GM21619 (cell line): ENCODE data around the gene SYTL2.
"Not testable (repeated sequence)": the region's sequence is repeated elsewhere in the genome, so short reads cannot be mapped to it uniquely, and the experiment has no call there.

Experiments
- ATAC-seq: cut with Tn5 transposase; IDR thresholded peaks from one replicate; pipeline ENCODE4 v1.9.1; 2021; ENCODE audit not compliant: unreplicated experiment

SYTL2 gene, protein sequence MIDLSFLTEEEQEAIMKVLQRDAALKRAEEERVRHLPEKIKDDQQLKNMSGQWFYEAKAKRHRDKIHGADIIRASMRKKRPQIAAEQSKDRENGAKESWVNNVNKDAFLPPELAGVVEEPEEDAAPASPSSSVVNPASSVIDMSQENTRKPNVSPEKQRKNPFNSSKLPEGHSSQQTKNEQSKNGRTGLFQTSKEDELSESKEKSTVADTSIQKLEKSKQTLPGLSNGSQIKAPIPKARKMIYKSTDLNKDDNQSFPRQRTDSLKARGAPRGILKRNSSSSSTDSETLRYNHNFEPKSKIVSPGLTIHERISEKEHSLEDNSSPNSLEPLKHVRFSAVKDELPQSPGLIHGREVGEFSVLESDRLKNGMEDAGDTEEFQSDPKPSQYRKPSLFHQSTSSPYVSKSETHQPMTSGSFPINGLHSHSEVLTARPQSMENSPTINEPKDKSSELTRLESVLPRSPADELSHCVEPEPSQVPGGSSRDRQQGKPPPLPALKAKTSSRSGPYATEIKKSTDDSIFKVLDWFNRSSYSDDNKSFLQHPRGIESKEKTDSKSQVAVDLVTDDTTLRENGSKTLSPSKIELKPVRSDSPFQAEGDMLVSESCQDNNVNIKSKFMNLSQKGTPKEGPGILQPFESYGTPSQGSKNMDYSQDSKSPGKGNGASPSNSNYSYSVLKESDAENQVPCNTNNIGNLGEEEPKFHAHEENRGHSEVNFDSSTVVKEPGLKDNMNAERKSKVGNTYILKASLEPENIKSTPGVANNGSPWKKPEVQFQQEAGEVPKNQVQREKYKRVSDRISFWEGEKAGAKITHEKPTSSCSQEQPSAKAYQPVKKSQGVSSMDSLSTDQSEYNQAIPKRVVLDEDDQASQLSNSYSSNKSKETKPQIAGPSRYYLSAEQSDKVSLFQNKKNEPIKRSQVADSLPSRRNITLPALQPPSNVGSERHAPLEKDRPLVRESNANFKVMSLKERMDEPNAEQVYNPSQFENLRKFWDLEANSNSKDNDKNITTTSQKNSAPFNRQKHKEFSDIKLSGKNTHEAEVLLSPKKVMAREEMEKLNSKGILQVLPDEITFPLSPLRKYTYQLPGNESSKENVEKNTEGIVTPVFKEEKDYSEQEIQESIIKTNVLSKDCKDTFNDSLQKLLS (N-terminal part only)

DNA sequence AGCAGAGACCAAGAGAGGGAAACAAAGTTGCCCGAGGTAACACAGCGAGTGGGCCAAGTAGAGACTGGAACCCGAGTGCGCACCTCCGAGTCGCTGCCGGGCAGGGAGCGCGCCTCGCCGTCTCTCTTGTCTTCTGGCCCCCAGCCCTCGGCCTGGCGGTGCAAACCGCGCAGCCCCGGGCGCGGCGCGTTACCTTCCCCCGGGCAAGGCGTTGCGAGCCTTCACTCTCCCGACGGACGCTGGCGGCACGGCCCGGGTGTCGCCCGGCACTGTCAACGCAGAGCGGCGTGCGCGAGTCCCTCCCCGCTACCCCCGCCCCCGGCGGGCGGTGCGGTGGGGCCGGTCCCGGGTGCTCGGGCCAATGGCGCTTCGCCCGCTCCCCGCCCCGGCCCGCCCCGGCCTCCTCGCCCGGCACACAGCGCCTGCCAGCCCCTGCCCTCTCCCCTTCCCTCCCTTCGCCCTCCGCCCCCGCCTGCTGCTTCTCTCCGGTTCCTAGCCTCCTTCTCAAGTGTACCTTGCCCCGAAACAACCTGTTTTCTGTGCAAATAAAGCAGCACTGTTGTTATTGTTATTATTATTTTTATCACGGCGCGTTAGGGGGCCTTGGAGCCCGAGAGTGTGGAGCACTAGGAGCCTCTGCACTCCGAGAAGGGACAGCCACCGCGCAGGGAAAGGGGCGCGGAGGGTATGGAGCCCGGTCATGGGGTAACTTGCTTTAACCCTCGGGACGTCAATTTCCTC lies at the start of gene SYTL2:
TSS of gene SYTL2 (minus strand) at position 271 of the 741 bp plus-strand sequence. CDS start 53,416 bp downstream, outside the sequence.
- peak; percentile 83 for ATAC-seq

- ATAC-seq: not testable (repeated sequence)
These were observed 48.6 kb upstream of the SYTL2 start for GRCh38 chr11:85859541-85859940.

DNA sequence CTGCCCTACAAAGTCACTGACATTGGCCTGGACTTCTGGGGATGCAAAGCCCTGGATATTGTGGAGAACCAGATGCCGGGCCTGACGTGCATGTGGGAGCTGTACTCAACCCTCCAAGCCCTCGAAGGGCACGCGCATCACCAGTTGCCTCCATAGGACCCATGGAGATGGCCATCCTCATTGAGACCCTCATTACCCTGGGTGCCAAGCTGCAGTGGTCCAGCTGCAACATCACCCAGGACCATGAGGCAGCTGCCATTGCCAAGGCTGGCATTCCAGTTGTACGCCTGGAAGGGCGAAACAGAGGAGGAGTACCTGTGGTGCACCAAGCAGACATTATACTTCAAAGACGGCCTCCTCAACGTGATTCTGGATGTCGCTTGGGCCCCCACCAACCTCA lies 46.2 kb upstream of the SYTL2 start:
- no peak for ATAC-seq

- ATAC-seq: no peak
These were observed 44.4 kb upstream of the SYTL2 start, which contains the start of gene CCDC83 for GRCh38 chr11:85855341-85855656. CCDC83 (plus strand) TSS chr11:85855383; CDS start chr11:85865124, 9,741 bp downstream.

GRCh38 chr11:85854557-85855340 lies 43.8 kb upstream of the SYTL2 start:
- ATAC-seq: peak; percentile 100

- ATAC-seq: no peak
These were observed 43.2 kb upstream of the SYTL2 start for GRCh38 chr11:85854212-85854556.

- not testable (repeated sequence) for ATAC-seq
These were observed 42.6 kb upstream of the SYTL2 start for GRCh38 chr11:85853541-85853940.

DNA sequence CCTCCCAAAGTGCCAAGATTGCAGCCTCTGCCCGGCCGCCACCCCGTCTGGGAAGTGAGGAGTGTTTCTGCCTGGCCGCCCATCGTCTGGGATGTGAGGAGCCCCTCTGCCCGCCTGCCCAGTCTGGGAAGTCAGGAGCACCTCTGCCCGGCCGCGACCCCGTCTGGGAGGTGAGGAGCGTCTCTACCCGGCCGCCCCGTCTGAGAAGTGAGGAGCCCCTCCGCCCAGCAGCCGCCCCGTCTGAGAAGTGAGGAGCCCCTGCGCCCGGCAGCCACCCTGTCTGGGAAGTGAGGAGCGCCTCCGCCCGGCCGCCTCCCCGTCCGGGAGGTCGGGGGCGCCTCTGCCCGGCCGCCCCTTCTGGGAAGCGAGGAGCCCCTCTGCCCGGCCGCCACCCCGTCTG lies 41.8 kb upstream of the SYTL2 start:
- ATAC-seq: not testable (repeated sequence)

GRCh38 chr11:85848556-85848955 lies 37.6 kb upstream of the SYTL2 start:
- no peak for ATAC-seq

- ATAC-seq: no peak
These were observed 37.1 kb upstream of the SYTL2 start for GRCh38 chr11:85848006-85848405.

GRCh38 chr11:85847436-85847835 lies 36.5 kb upstream of the SYTL2 start:
- ATAC-seq: no peak

DNA sequence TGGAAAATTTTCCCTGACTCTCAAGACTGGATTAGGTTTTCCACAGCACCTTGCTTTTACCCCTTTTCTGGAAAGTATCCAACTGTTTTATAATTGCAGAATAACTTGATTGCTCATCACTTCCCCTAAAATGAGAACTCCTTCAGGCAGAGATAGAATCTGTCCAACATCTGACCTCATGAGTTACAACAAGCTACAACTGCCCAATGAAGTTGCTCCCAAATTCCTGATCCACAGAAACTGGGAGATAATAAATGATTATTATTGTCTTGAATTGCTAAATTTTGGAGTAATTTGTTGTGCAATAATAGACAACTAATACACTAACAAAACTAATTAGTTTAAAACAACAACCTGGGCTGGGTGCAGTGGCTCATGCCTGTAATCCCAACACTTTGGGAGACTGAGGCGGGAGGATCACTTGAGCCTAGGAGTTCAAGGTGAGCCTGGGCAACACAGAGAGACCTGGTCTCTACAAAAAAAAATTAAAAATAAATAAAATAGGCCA lies 34.2 kb upstream of the SYTL2 start:
- ATAC-seq: no peak

DNA sequence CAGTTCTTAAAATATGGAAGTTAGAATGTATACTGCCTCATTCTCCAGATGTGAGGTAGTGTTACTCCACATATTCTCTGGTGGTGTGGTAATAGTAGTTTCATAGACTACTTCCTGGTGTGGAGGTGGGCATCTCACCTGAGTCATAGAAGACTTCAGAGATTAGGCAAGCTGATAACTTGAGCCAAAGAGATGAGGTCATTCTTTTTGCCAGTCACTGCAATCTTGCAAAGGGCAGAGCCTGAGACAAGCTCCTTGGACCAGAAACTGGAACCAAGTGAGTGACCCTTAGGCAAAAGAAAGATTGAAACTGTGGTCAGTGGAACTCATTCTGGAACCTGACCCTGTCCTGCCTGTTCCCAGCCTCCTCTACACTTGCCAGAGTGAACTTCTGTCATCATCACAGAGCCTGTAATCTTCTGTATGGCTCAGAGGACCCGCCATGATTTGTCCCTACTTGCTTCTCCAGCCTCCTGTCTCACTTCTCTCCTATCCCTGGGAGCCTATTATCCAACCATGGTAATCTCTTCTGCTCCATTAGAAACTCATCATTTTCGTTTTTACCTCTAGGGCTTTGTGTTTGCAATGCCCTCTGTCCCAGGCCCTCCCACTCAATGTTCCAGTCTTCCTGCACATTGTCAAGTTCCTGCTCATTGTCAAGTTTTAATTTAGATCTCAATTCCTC lies 33.6 kb upstream of the SYTL2 start:
- ATAC-seq: no peak

GRCh38 chr11:85843929-85844328 lies 33.0 kb upstream of the SYTL2 start:
- ATAC-seq: no peak

GRCh38 chr11:85840932-85841331 lies 30.0 kb upstream of the SYTL2 start:
- ATAC-seq: not testable (repeated sequence)

DNA sequence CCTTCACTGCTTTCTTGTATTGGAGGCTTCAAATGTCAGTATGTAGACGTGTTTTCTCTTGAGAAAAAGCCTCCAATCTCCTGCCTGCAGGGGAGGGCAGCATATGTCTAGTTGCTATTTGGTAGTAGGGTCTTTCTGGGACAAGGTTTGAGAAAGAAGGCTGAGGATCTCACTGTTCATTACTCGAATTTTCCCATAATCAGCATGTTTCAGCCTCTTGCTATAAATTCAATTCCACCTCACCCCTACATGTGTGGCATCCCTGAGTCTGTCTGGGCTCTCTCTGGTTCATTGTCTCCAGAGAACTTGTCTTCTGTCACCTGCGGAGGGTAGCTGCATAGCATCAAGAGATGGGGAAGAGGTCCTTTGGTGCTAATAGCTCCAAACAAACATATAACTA lies 24.8 kb upstream of the SYTL2 start:
- no peak for ATAC-seq

GRCh38 chr11:85835263-85835662 lies 24.3 kb upstream of the SYTL2 start:
- no peak for ATAC-seq

- no peak for ATAC-seq
These were observed 20.1 kb upstream of the SYTL2 start for GRCh38 chr11:85831050-85831449.

- no peak for ATAC-seq
These were observed 18.2 kb upstream of the SYTL2 start for GRCh38 chr11:85829172-85829571.
